NCI-H345 treated with DMSO at 0.1 percent for 48 hours (cell line): Measurements from ENCODE around the gene ST8SIA2.

Experiments
- DNase-seq: peaks from one replicate; lab custom pipeline; 2025; ENCODE audit not compliant: unreplicated experiment; lab: John Stamatoyannopoulos, UW

Gene ST8SIA2

DNA sequence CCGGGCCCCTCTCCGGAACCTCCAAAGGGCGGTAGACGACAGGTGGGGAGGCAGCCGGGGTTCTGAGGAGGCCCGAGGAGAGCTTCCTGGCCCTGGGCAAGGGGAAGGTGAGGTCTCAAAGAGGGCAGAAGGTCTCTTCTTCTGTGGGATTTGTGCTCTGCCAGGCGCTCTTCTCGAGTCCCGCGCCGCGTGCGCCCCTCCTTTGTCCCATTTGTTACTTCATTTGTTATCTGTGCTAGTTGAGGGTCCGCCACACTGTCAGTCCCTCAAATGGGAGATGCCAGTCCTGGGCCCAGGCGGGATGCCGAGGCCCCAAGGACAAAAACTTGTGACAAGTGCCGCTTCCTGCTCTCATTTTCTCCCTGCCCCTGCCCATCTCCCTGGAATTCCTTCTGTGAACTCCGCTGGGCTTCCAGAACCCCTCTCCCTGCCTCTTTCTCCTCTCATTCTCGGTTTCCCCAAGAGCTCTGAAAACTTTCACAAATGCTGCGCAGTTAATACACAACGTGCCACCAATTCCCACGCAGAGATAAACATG is 1.5 kb downstream of the ST8SIA2 start:
- DNase-seq = no peak

DNA sequence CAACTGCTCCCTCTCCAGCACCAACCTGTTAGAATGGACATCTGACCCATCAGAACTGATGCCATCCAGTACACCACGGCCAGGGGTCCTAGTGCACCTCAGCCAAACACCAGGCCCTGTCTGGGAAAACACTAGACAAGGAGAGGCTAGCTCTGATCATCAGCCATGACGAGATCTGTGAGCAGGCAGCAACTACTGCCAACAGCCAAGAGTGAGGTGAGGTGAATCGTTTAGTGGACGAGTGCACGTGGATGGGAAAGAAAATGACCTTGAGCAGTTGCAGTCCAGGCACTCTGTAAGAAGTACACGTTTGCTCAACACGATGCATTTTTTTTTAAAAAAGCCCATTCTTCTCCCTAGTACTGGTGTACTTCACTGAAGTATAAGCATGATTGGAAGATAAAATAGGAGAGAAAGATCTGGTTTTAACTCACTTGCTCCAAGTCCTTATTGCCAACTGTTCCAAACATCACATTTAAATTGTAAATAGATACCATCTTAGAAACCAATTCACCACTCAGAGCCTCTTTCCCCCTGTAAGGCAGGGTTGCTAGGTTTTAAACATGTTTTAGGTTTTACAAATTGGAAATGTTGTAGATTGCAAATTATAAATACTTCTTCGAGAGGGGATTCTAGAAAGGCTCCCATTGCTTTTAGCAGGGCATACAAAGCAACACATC is 5.7 kb downstream of the ST8SIA2 start:
- DNase-seq = no peak

DNA sequence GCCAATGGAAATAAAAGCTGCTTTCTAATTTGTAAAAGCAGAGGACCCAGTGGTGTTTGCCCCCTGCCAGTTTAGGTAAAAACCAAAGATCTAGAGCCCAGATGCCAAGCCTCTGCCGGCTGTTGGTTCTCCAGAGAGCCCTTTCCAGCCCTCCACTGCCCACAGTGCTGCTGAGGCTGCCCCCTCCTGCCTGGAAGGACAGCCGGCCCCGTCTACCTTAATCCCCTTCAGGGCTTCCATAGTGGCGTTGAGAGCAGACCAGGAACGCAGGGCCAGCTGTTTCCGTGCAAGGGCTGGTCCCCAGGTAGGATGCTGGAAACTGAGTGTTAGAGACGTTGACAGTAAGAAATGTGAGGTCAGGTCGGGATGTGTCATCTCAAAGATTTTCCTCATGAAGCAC is 6.9 kb downstream of the ST8SIA2 start:
- DNase-seq = no peak

DNA sequence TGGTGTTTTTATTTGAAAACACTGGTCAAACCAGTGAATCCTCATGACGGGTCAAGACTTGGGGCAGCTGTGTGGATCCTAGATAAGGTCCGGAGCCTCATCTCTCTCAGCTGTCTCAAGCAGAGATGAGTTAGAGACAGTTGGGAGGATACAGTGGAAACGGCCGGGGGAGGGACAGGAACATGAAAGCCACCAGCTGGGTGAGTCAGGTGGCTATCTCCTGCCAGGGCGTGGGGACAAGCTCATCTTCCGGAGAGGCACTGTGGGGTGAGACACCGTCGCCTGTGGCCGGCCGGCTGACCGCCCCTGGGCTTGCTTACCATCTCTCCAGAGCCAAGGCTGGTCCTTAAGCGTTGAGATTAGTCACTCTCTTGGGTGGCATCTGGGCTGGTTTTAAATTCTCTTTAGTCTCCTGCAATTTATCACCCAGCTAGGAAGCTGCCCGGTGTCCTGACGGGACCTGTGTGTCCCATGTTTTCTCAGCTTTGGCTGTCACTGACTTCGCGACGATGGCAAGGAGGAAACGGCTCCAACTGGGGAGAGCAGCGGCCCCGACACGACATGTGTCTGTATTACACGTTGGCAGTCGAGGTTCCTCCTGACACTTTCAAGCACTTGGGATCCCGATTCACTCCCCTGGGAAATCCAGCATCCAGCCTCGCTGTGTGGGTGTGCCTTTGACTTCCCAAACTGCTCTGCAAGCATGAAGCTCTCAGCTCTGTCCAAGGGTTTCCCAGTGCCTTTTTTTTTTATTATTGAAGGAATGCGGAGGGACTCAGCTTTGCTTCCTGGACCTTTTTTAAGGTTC is 7.5 kb downstream of the ST8SIA2 start:
- no peak for DNase-seq

DNA sequence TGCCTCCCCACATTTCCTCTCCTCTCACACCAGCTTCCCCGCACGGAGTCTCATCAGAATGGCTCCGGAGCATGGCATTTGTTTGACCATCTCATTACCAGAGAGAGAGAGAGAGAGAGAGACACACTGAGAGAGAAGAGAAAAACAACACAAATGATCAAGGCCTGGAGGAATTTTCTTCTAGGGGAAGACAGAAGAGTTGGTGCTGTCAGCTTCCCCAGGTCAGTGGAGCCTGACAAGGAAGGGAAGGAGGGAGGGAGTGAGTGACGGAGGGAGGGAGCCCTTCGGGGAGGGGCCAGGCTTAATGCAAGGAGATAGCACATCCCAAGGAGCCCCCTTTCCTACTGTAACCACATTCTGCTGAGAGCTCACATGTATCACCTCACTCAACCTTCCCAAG is 9.1 kb downstream of the ST8SIA2 start:
- DNase-seq = no peak

DNA sequence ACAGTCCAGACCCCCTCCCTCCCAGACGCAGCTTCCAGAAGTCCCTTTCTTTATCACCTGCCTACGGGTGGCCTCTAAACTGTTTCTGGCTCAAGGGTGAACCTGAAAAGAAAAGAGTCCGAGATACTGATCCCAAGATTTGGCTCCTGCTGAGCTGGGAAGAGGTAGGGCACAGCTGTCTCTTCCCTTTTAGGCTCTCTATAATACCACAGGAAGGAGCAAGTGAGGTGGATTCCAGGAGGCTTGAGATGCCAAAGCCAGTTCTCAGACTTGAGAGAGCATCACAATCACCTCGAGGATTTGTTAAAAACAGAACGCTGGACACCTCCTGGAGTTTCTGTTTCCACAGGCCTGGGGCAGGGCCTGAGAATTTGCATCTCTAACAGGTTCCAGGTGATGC is 12.3 kb downstream of the ST8SIA2 start:
- DNase-seq = no peak

DNA sequence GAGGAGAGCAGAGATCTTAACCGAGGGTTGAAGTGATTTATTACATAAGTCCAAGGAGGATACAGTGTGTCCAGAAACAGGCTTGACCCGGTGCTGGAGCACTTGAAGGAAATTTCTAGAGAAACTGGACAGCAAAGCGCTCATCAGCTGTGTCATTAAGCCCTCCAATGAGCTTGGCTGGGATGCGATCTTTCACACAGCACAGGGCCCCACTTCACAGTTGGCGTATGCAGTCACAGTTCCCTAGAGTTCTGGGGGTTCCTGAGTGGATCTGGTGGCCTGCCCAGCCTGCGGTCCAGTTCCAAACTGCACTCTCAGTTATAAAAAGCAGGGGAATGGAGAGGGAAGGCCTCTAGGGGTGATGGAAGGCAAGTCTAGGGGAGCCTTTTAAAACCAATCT is 13.6 kb downstream of the ST8SIA2 start:
- DNase-seq = no peak

DNA sequence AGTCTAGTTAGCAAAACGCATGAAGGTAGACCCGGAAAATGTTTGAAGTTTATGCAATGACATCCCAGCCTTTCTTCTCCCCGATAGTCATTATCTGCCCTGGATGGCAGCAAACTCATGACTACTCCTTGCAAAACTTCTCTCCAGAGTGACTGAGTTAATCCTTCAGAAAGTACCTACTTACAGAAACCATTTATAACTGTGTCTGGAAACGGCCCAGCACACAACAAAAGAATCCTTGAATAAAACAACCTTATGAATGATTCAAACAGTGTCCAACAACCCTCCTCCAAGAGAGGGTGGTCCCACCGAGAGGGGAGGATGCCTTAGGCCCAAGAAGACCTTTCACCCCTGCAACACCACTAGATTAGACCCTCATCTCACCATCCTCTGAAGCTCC is 14.2 kb downstream of the ST8SIA2 start:
- no peak for DNase-seq

DNA sequence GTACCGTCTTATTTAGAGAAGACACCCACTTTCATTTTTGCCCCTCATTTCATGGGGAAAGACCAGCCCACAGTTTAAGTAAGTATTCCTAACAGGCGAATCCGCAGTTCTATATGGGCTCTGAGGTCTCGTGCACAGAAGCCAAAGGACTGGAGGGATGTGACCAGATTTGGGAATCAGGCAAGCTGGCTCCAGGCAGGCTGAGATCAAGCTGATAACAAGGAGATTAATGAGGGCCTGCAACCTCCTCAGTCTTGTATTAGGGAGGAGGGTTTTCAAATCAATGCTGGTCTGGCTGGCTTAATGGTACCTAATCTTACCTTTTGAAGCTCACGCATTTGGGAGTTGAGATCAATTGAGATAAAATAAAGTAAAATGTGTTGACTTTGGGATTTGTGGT is 15.3 kb downstream of the ST8SIA2 start:
- no peak for DNase-seq

DNA sequence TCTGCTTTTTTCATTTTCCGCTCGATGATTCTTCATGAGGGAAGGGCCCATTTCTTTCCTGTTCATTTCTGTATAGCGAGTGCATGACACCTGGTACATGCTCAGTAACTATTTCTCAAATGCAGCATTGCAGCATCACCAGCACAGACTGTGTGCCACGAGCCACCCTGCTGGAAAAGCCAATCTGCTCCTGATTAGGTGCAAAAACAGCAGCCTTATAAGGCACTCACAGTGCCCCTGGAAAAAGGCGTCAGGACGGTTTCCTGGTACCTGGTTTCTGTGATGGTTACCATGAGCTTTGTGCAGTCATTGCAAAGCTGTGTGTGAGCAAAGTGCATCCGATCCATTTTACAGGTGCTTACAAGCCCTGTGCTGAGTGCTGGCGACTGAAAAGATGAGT is 15.8 kb downstream of the ST8SIA2 start:
- DNase-seq = no peak

DNA sequence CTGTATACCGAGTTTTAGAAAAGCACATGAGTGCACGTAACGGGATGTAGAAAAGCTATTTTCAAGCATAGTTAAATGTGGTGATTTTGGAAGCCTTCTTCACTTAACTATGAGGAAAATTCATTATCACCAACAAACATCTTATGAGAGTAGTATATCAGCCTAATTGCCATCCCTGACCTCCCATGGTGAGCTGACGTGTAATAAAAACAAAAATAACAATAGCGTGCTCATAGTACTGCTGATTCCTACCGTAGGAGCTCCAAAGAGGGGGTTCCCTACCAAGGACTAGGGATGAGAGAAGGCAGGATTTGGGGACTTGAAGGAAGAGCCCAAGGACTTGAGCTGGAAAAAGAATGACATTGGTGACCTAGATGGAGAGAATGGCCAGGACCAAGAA is 16.9 kb downstream of the ST8SIA2 start:
- DNase-seq = no peak

DNA sequence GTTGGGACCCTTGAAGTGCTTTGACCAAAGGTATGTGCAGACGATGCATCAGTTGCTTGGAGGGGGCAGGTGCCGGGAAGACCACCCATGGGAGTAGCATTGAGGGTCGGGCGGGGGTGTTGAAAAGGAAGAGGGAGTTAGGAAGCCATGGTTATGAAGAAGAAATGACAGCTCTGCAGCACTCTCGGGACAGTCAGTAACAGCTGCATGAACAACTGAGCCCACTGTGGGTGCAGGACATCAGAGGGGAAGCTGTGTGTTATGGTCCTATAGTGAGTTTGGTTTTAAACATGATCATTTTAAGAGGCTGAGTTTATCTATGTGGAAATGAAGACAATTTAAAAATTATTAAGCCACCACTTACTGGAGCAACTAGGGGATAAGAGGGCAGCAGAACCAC is 17.6 kb downstream of the ST8SIA2 start:
- no peak for DNase-seq

DNA sequence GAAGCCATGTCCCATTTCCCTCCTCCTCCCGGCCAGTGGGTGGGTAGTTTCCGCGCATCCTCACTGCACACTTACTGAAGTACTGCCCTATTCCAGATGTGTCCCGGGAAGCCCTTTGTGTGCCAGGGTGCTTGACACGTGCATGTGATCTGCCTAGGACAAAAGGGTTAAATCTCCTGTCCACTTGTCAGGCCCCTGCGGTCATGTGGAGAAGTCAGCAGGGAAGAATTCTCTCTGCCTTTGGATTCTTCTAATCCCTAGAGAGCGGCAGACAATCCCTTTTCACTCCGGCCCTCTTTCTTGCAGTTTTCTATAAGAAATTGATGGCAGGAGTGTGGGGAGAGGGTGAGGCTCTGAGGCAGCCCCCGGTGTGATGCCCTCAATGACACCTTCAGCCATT is 19.8 kb downstream of the ST8SIA2 start:
- no peak for DNase-seq

DNA sequence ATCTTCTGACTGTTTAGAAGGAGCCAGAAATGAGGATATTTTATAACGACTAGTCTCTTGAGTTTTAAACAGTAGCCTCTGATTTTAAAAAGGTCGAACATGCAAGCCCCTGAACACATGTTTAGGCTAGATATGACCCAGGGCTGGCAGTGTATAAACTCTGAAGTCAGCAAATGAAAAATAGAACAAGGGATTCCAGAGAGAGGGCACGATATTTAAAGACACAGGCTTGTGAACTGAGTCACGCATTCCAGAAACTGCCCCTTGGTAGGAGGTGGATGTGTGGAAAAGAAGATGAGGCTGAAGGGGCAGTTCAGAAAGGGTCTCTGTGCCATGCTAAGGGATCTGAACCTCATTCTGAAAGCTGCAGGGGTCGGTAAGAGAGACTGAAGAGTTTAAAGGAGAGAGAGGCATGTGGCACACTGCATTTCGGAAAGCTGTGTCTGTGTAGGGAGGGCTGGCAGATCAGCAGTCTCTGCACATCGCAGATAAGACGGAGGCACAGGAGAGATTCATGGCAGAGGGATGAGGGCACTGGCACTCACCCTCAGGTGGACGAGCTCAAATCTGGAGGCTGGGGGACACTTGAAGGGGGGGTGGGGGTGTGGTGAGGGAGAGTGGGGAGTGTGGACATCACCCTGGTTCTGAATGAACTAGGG is 22.1 kb downstream of the ST8SIA2 start:
- DNase-seq = no peak

DNA sequence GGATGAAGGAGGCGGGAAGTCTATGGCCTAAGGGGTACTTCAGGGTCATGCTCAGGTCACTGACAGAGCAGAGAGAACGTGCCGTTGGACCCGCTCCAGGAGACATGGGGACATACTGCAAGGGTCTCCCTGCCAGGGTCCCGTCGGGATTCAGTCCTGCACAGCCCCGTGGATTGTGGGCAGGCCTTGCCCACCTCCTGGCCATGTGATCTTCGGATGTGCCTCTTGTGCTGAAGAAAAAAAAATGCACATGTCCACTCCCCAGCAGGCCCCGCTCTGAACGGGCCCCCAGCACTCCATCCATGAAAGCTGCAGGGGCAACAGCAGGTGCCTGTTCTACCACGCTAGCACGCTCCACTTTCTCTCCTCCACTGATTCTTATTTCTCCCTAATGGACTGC is 22.9 kb downstream of the ST8SIA2 start:
- DNase-seq = no peak

DNA sequence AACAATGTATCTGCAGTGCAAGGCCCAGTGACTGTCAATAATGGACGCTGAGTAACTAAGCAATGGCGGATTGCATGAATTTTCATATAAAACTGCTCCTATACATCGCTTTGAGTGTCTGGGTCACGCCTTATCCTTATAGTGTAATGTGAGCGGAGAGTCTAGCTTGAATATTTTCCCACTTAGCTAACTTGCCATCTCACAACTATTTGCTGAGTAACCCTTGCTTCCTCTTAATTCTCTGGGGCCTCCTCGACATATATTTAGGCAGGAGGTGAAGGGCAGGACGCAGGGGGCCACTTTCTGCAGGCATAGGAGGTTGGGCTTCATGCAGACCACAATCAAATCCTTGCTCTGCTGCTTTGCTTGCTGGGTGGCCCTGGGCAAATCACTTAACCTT is 24.0 kb downstream of the ST8SIA2 start:
- DNase-seq = no peak

DNA sequence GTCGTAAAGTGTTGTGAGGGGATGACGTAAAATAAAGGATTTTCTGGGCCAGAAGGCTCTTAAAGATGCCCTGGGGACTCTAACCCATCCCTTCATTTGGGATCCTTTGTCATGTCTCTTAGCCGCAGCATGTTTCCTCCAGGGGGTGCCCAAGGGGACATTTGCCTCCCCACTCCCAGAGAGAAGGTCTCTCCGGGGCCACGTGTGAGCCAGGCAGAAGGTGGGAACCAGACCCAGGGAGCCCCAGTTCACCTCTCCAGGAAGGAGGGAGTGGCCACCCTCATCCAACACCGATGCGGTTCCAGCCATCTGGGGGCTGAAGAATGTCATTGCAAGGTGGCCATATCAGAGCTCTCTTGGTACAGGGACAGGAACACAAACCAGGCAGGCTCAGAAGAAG is 25.2 kb downstream of the ST8SIA2 start:
- DNase-seq = no peak

DNA sequence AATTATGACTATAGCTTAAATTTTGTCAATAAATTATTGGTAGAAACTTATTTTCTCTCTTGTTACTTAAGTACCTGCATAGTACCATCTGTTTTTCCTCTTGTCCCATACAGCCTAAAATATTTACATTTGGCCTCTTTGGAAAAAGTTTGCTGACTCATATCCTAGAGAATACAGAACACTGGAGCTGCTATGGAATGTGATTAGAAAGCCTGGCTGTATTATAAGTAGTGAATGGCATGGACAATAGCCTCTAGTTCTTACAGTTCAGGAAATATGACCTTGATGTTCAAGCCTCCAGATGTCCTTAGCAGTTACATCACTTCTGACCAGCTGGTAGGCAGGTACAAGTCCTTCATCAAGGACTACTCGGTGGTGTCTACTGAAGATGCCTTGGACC is 28.3 kb downstream of the ST8SIA2 start:
- DNase-seq = no peak

DNA sequence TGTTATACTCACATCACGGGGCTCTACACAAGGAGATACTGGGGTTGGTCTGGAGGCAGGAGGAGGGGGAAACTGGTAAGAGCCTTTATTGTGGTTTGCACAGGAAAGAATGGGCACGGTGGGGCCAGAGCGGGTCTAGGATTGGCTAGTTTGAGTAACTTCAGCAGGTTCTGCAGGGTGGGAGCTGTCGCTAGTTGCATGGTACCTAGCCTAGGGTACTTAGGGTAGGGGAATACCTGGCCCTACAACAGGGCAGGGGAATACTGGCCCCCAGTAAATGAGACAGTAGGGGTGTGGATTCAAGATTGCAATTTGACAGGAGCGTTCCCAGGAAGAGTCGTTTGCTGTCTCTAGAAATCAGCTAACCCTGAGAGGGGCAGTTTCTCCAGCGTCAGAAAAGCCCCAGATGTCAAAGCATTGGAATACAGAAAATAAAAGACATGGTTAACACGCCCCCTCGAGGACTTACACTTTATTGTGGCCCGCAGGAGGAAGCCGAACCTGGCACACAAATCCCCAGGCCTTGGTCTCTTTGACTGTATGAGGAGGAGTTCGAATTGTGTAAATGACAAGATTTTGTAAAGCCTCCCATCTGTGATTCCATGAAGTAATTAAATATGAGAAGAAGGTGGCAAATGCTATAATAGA is 32.0 kb downstream of the ST8SIA2 start:
- no peak for DNase-seq

DNA sequence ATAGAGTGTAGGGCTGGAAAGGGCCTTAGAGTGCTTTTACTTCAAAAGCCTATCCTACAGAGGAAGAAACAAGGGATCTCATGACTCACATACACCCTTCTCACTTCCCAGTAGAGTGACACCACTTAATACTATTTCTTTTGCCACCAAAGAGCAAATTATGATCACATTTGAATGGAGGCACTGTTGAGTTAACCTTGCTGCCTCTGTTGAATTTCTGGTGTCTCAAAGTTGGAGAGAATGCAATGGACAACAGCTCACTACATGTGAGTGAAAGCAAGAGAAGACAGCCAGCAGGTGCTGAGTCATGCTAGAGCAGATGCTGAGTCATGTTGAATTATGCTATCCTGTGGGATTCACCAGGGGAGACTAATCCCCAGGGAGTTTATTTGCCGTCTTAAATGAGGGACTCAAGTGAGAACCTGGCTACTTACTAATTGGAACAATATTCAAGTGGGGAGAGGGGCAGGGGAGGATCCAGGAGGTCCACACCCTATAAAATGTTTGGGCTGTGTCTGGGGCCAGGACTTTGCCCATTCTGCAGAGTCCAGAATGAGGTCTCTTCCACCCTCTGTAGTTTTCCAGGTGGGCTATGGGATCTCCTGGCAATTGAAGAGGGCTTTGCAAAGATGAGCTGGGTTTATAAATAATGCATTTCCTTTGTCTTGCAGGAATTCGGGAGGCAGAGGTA is 35.8 kb downstream of the ST8SIA2 start:
- DNase-seq = no peak

DNA sequence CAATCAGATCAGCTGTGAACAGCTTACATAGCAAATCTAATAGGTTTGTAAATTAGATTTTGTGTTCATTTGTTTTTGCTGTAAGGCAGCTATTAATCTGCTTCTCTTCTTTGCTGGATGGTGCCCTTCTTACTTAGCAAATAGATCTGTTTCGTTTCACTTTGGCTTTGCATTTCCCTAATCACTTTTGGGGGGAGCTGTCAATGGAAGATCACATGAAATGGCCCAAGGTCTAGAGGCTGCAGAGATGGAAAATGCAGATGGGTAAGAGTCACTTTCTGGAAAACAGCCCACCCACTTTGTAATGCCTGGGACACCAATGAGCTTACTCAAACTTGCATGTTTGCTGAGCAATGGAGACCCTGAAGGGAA is 36.4 kb downstream of the ST8SIA2 start:
- no peak for DNase-seq
